SK-N-MC (cell line): ENCODE results near the gene TNRC6A.

ENCODE experiments used
- EZH2 ChIP-seq: fragments of 200-600 bp; sonication (generic); IDR thresholded peaks from one replicate; pipeline ENCODE4 v1.6.1; 2017; ENCODE audit warnings: antibody characterized with exemption
- FOXP2 ChIP-seq: optimal IDR thresholded peaks from 2 replicates; pipeline ENCODE3; 2011; ENCODE audit warnings: mild to moderate bottlenecking, moderate library complexity; ENCODE audit not compliant: insufficient read depth; ENCODE audit errors: extremely low read length, control extremely low read depth
- POLR2AphosphoS5 ChIP-seq: IDR thresholded peaks from 2 replicates; pipeline ENCODE4 v1.6.1; 2012; ENCODE audit warnings: mild to moderate bottlenecking, low read depth, low read length, borderline replicate concordance

DNA sequence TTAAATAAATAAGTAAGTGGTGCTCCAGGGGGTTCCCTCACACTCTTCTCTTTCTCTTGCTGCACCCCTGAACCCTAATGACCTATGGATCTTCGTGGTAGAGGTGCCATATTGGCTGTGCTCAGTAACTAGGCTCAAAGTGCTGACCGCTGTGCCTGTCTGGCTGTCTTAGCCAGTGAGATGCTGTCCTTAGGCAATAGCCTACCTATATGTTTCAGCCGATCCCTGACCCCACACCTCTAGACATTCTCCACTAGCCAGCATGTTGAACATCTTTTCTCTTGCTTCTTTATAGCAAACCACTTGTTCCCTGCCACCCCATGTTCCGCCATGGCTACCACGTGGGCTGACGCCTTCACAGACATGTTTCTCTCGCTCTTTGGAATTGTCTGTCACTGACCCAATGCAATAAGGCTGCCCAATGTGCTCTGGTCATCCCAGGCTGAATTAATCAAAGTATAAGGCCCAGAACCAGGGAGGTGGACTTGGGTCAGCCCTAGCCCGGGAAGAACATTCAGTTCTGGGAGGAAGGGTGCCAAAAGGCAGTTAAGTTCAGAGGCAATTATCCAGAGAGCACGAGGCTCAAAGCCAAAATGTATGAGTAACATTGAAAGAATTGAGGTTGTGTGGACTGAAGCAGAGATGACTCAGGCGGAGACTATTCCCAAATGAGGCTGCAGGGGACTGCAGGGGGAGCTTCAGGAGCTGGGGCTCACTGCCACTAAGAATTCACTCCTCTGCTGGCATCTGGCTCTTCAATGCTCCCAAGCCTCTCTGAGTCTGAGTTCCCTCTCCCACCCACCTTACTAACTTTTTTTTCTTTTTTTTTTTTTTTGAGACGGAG is 28.7 kb upstream of the TNRC6A start:
- TF ChIP-seq EZH2 (no peak), POLR2AphosphoS5 (no peak), FOXP2 (no peak)
